WTC11 (cell line): ENCODE measurements around the gene NAXE.

Source experiments
- ESRRA ChIP-seq: sonication (generic); formaldehyde crosslinking; IDR thresholded peaks from 2 replicates; pipeline ENCODE4 v1.8.1; 2022; ENCODE audit warnings: mild to moderate bottlenecking, missing genetic modification reagents, borderline replicate concordance
- JUN ChIP-seq: sonication (generic); formaldehyde crosslinking; IDR thresholded peaks from 2 replicates; pipeline ENCODE4 v1.8.0; 2023; ENCODE audit warnings: mild to moderate bottlenecking, missing genetic modification reagents
- NR1H2 ChIP-seq: sonication (generic); formaldehyde crosslinking; IDR thresholded peaks from 2 replicates; pipeline ENCODE4 v1.9.0; 2021; ENCODE audit warnings: mild to moderate bottlenecking, moderate library complexity, missing genetic modification reagents
- SOX15 ChIP-seq: fragments of 250-450 bp; sonication (Bioruptor Pico); IDR thresholded peaks from 2 replicates; pipeline ENCODE4 v1.9.0; 2021; ENCODE audit warnings: mild to moderate bottlenecking
- ZNF219 ChIP-seq: sonication (generic); formaldehyde crosslinking; IDR thresholded peaks from 2 replicates; pipeline ENCODE4 v1.8.0; 2023; ENCODE audit warnings: missing genetic modification reagents, mild to moderate bottlenecking, borderline replicate concordance
- ZNF317 ChIP-seq: sonication (generic); formaldehyde crosslinking; IDR thresholded peaks from 2 replicates; pipeline ENCODE4 v1.8.1; 2023; ENCODE audit warnings: low read depth, mild to moderate bottlenecking, moderate library complexity, missing genetic modification reagents, borderline replicate concordance
- TF ChIP-seq, protein P1 (sequence below): sonication (generic); formaldehyde crosslinking; IDR thresholded peaks from 2 replicates; pipeline ENCODE4 v1.8.0; 2022; ENCODE audit warnings: mild to moderate bottlenecking, missing genetic modification reagents
- TF ChIP-seq, protein P2 (sequence below): fragments of 200-600 bp; IDR thresholded peaks from 2 replicates; pipeline ENCODE4 v1.8.0; 2022; ENCODE audit warnings: antibody characterized with exemption
- TF ChIP-seq, protein P3 (sequence below): sonication (generic); formaldehyde crosslinking; IDR thresholded peaks from 2 replicates; pipeline ENCODE4 v1.8.1; 2023; ENCODE audit warnings: mild to moderate bottlenecking, missing genetic modification reagents, borderline replicate concordance
- TF ChIP-seq, protein P4 (sequence below): sonication (generic); formaldehyde crosslinking; IDR thresholded peaks from 2 replicates; pipeline ENCODE4 v1.8.0; 2022; ENCODE audit warnings: mild to moderate bottlenecking, missing genetic modification reagents
- TF ChIP-seq, protein P5 (sequence below): sonication (generic); formaldehyde crosslinking; IDR thresholded peaks from 2 replicates; pipeline ENCODE4 v1.8.1; 2022; ENCODE audit warnings: missing genetic modification reagents, borderline replicate concordance
- TF ChIP-seq, protein P6 (sequence below): fragments of 250-450 bp; sonication (Bioruptor Pico); IDR thresholded peaks from 2 replicates; pipeline ENCODE4 v2.1.2; 2022; ENCODE audit warnings: mild to moderate bottlenecking, moderate library complexity

DNA sequence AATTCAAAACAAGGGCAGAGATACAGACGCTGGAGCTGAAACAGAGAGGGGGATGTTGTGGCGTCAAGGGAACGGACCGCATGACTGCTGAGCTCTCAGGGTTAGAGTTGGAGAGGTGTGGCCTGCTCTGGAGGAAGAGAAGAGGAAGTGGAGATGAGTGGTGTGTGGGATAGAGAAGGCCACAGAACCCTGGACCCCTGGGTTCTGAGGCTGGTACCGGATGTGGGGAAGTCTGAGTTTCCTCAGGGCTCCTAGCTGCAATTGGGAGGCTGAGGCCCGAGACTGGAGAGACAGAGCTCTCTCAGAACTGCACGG lies 52.2 kb downstream of the NAXE start:
- TF ChIP-seq, protein P1, sequence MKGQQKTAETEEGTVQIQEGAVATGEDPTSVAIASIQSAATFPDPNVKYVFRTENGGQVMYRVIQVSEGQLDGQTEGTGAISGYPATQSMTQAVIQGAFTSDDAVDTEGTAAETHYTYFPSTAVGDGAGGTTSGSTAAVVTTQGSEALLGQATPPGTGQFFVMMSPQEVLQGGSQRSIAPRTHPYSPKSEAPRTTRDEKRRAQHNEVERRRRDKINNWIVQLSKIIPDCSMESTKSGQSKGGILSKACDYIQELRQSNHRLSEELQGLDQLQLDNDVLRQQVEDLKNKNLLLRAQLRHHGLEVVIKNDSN, result no peak
- no peak for TF ChIP-seq NR1H2
- TF ChIP-seq ZNF317 (CRISPR knock-in tag), result no peak
- TF ChIP-seq, protein P2, sequence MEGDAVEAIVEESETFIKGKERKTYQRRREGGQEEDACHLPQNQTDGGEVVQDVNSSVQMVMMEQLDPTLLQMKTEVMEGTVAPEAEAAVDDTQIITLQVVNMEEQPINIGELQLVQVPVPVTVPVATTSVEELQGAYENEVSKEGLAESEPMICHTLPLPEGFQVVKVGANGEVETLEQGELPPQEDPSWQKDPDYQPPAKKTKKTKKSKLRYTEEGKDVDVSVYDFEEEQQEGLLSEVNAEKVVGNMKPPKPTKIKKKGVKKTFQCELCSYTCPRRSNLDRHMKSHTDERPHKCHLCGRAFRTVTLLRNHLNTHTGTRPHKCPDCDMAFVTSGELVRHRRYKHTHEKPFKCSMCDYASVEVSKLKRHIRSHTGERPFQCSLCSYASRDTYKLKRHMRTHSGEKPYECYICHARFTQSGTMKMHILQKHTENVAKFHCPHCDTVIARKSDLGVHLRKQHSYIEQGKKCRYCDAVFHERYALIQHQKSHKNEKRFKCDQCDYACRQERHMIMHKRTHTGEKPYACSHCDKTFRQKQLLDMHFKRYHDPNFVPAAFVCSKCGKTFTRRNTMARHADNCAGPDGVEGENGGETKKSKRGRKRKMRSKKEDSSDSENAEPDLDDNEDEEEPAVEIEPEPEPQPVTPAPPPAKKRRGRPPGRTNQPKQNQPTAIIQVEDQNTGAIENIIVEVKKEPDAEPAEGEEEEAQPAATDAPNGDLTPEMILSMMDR, result no peak
- TF ChIP-seq, protein P3, sequence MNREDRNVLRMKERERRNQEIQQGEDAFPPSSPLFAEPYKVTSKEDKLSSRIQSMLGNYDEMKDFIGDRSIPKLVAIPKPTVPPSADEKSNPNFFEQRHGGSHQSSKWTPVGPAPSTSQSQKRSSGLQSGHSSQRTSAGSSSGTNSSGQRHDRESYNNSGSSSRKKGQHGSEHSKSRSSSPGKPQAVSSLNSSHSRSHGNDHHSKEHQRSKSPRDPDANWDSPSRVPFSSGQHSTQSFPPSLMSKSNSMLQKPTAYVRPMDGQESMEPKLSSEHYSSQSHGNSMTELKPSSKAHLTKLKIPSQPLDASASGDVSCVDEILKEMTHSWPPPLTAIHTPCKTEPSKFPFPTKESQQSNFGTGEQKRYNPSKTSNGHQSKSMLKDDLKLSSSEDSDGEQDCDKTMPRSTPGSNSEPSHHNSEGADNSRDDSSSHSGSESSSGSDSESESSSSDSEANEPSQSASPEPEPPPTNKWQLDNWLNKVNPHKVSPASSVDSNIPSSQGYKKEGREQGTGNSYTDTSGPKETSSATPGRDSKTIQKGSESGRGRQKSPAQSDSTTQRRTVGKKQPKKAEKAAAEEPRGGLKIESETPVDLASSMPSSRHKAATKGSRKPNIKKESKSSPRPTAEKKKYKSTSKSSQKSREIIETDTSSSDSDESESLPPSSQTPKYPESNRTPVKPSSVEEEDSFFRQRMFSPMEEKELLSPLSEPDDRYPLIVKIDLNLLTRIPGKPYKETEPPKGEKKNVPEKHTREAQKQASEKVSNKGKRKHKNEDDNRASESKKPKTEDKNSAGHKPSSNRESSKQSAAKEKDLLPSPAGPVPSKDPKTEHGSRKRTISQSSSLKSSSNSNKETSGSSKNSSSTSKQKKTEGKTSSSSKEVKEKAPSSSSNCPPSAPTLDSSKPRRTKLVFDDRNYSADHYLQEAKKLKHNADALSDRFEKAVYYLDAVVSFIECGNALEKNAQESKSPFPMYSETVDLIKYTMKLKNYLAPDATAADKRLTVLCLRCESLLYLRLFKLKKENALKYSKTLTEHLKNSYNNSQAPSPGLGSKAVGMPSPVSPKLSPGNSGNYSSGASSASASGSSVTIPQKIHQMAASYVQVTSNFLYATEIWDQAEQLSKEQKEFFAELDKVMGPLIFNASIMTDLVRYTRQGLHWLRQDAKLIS (CRISPR knock-in tag), result no peak
- TF ChIP-seq, protein P4, sequence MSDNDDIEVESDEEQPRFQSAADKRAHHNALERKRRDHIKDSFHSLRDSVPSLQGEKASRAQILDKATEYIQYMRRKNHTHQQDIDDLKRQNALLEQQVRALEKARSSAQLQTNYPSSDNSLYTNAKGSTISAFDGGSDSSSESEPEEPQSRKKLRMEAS, result no peak
- TF ChIP-seq, protein P5, sequence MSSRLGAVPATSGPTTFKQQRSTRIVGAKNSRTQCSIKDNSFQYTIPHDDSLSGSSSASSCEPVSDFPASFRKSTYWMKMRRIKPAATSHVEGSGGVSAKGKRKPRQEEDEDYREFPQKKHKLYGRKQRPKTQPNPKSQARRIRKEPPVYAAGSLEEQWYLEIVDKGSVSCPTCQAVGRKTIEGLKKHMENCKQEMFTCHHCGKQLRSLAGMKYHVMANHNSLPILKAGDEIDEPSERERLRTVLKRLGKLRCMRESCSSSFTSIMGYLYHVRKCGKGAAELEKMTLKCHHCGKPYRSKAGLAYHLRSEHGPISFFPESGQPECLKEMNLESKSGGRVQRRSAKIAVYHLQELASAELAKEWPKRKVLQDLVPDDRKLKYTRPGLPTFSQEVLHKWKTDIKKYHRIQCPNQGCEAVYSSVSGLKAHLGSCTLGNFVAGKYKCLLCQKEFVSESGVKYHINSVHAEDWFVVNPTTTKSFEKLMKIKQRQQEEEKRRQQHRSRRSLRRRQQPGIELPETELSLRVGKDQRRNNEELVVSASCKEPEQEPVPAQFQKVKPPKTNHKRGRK (CRISPR knock-in tag), result no peak
- no peak for TF ChIP-seq ZNF219
- no peak for TF ChIP-seq ESRRA (CRISPR knock-in tag)
- TF ChIP-seq JUN (CRISPR knock-in tag), result no peak
- TF ChIP-seq, protein P6, sequence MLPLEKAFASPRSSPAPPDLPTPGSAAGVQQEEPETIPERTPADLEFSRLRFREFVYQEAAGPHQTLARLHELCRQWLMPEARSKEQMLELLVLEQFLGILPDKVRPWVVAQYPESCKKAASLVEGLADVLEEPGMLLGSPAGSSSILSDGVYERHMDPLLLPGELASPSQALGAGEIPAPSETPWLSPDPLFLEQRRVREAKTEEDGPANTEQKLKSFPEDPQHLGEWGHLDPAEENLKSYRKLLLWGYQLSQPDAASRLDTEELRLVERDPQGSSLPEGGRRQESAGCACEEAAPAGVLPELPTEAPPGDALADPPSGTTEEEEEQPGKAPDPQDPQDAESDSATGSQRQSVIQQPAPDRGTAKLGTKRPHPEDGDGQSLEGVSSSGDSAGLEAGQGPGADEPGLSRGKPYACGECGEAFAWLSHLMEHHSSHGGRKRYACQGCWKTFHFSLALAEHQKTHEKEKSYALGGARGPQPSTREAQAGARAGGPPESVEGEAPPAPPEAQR, result no peak
- no peak for TF ChIP-seq SOX15 (CRISPR knock-in tag)
